Liver (tissue), 3 donors: ENCODE results near the gene TSHZ2.

ENCODE experiments used
- FOXA1 ChIP-seq: IDR thresholded peaks from 2 replicates; pipeline ENCODE4 v1.6.1; 2016; ENCODE audit warnings: antibody characterized with exemption
- GABPA ChIP-seq, 2 donors: IDR thresholded peaks in 1 of 2; conservative IDR thresholded peaks in 1 of 2; 2 replicates each; pipeline ENCODE4 v1.6.1; 2016; ENCODE audit warnings: antibody characterized with exemption in 2 of 2, mild to moderate bottlenecking in 1 of 2, moderate library complexity in 1 of 2
- HNF4A ChIP-seq, 2 donors: conservative IDR thresholded peaks; 2 replicates each; pipeline ENCODE4 v1.6.1; 2016; ENCODE audit warnings: antibody characterized with exemption in 2 of 2, mild to moderate bottlenecking in 2 of 2
- HNF4G ChIP-seq: IDR thresholded peaks from 2 replicates; pipeline ENCODE4 v1.6.1; 2016; ENCODE audit warnings: antibody characterized with exemption
- NR2F2 ChIP-seq: IDR thresholded peaks from 2 replicates; pipeline ENCODE4 v1.6.1; 2016; ENCODE audit warnings: antibody characterized with exemption
- RAD21 ChIP-seq, 2 donors: IDR thresholded peaks; 2 replicates each; pipeline ENCODE4 v1.6.1; 2016; ENCODE audit warnings: antibody characterized with exemption in 2 of 2, mild to moderate bottlenecking in 2 of 2
- YY1 ChIP-seq: IDR thresholded peaks from 2 replicates; pipeline ENCODE4 v1.6.1; 2016; ENCODE audit warnings: antibody characterized with exemption, mild to moderate bottlenecking
- TF ChIP-seq, protein P1 (sequence below): fragments of 150-350 bp; IDR thresholded peaks from 2 replicates; pipeline ENCODE4 v1.5.1; 2017; ENCODE audit warnings: improper control_type of control experiment, low read depth, low read length; ENCODE audit not compliant: missing input control
- TF ChIP-seq, protein P2 (sequence below): IDR thresholded peaks from 2 replicates; pipeline ENCODE4 v1.6.1; 2016; ENCODE audit warnings: antibody characterized with exemption, mild to moderate bottlenecking
- TF ChIP-seq, protein P3 (sequence below): IDR thresholded peaks from 2 replicates; pipeline ENCODE4 v1.6.1; 2016; ENCODE audit warnings: antibody characterized with exemption
- donor health status: healthy.
- donor health status: healthy.

DNA sequence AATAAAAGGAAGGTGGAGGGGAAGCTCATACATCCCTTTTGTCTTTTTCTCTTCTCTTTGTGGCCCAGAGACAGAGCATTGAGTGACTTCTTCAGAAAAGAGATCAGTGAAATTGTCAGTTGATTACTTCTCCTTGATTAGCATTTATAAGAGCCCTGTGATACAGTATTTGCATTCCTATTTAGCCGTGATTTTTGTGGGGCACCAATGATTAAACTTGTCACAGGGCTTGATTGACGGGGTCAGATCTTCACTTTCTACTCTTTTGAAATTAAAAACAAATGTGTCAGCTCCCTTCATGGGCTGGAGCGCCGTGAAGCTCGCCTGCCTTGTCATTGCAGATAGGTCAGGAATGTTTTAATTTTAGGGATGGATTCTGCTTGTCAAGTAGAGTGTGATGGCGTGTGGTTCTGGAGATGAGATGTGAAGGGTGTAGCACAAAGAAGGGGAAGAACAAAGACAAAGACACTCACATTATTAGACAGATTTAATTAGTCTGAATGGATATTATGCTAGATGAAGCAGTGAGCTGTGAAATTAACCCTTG, 454.7 kb downstream of the TSHZ2 start:
- TF ChIP-seq, protein P1, sequence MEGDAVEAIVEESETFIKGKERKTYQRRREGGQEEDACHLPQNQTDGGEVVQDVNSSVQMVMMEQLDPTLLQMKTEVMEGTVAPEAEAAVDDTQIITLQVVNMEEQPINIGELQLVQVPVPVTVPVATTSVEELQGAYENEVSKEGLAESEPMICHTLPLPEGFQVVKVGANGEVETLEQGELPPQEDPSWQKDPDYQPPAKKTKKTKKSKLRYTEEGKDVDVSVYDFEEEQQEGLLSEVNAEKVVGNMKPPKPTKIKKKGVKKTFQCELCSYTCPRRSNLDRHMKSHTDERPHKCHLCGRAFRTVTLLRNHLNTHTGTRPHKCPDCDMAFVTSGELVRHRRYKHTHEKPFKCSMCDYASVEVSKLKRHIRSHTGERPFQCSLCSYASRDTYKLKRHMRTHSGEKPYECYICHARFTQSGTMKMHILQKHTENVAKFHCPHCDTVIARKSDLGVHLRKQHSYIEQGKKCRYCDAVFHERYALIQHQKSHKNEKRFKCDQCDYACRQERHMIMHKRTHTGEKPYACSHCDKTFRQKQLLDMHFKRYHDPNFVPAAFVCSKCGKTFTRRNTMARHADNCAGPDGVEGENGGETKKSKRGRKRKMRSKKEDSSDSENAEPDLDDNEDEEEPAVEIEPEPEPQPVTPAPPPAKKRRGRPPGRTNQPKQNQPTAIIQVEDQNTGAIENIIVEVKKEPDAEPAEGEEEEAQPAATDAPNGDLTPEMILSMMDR, result no peak
- TF ChIP-seq HNF4A (conservative IDR thresholded peaks at IDR 0.05) (no peak), YY1 (no peak), GABPA (IDR thresholded peaks at IDR 0.05 in 1 of 2, conservative IDR thresholded peaks at IDR 0.05 in 1 of 2) (no peak), RAD21 (IDR thresholded peaks at IDR 0.05) (no peak), FOXA1 (no peak), NR2F2 (no peak), HNF4G (no peak)
- TF ChIP-seq, protein P2, sequence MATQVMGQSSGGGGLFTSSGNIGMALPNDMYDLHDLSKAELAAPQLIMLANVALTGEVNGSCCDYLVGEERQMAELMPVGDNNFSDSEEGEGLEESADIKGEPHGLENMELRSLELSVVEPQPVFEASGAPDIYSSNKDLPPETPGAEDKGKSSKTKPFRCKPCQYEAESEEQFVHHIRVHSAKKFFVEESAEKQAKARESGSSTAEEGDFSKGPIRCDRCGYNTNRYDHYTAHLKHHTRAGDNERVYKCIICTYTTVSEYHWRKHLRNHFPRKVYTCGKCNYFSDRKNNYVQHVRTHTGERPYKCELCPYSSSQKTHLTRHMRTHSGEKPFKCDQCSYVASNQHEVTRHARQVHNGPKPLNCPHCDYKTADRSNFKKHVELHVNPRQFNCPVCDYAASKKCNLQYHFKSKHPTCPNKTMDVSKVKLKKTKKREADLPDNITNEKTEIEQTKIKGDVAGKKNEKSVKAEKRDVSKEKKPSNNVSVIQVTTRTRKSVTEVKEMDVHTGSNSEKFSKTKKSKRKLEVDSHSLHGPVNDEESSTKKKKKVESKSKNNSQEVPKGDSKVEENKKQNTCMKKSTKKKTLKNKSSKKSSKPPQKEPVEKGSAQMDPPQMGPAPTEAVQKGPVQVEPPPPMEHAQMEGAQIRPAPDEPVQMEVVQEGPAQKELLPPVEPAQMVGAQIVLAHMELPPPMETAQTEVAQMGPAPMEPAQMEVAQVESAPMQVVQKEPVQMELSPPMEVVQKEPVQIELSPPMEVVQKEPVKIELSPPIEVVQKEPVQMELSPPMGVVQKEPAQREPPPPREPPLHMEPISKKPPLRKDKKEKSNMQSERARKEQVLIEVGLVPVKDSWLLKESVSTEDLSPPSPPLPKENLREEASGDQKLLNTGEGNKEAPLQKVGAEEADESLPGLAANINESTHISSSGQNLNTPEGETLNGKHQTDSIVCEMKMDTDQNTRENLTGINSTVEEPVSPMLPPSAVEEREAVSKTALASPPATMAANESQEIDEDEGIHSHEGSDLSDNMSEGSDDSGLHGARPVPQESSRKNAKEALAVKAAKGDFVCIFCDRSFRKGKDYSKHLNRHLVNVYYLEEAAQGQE, result no peak
- TF ChIP-seq, protein P3, sequence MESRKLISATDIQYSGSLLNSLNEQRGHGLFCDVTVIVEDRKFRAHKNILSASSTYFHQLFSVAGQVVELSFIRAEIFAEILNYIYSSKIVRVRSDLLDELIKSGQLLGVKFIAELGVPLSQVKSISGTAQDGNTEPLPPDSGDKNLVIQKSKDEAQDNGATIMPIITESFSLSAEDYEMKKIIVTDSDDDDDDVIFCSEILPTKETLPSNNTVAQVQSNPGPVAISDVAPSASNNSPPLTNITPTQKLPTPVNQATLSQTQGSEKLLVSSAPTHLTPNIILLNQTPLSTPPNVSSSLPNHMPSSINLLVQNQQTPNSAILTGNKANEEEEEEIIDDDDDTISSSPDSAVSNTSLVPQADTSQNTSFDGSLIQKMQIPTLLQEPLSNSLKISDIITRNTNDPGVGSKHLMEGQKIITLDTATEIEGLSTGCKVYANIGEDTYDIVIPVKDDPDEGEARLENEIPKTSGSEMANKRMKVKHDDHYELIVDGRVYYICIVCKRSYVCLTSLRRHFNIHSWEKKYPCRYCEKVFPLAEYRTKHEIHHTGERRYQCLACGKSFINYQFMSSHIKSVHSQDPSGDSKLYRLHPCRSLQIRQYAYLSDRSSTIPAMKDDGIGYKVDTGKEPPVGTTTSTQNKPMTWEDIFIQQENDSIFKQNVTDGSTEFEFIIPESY, result no peak
